ENCODE measurements around the gene ADAMTS10. TPM values are rescaled to one million over a fixed set of nuclear protein-coding genes. Genes with fewer than 3 reads are reported as not detected.

Gene ADAMTS10
- total RNA-seq, 1 experiment from 2014 or later: 10.2 TPM

GRCh38 chr19:8608941-8609278 is 1.6 kb downstream of the ADAMTS10 start:
- no peaks in the 10 kb centered on the region for H3K79me2 ChIP-seq (ENCODE audit: insufficient read depth, low read length)
- H3K4me1 ChIP-seq (ENCODE audit: control insufficient read depth in 1 of 2, insufficient read depth in 2 of 2, low read length in 2 of 2): peaks cover 10 to 31% of the 10 kb centered on the region in 2 experiments
- H3K27me3 ChIP-seq (ENCODE audit: insufficient read depth, low read length): no peaks in the 10 kb centered on the region
- H2AFZ ChIP-seq (ENCODE audit: low read depth, low read length, poor library complexity, severe bottlenecking): no peak overlapping the region
- ChIA-PET RAD21 (ENCODE audit: low non-redundant PET in 1 of 2, low total read pairs in 2 of 2, uncharacterized antibody in 2 of 2, unreplicated experiment in 2 of 2) (no interaction called here), POLR2A (no interaction called here), CTCF (no interaction called here)
- H3K36me3 ChIP-seq (ENCODE audit: control insufficient read depth in 1 of 2, insufficient read depth in 2 of 2, low read length in 2 of 2): no peaks in the 10 kb centered on the region
- peak overlapping the region; percentile 73 for H3K9ac ChIP-seq (ENCODE audit: low read length)
- peaks cover 0 to 5% of the 10 kb centered on the region in 2 experiments; a peak in 2 of 4 replicates for H3K9me3 ChIP-seq (ENCODE audit: control insufficient read depth in 1 of 2, insufficient read depth in 1 of 2, low read depth in 1 of 2, low read length in 2 of 2)
- H3K4me2 ChIP-seq (ENCODE audit: low read length): peak overlapping the region; percentile 97
- H3K4me3 ChIP-seq (replicated peaks in 1 of 2; ENCODE audit: low read depth in 1 of 2, low read length in 2 of 2): peak overlapping the region; percentile 70 to 79
- DNase-seq (ENCODE audit: low read depth, low spot score) (no peak), ATAC-seq (no peak)
- BruUV-seq (replicated peaks): no TSS peak
- H3K9me2 ChIP-seq (ENCODE audit: insufficient read depth): no peaks in the 10 kb centered on the region
- TF ChIP-seq RAD21 (IDR thresholded peaks at IDR 0.05; ENCODE audit: low read depth) (no peak), ZBTB33 (IDR thresholded peaks at IDR 0.05; ENCODE audit: extremely low read depth, insufficient replicate concordance, low read length) (no peak), SRF (IDR thresholded peaks at IDR 0.05; ENCODE audit: low read depth) (no peak), EZH2 (IDR thresholded peaks at IDR 0.05) (no peak), YY1 (IDR thresholded peaks at IDR 0.05; ENCODE audit: extremely low read depth, insufficient replicate concordance, low read depth, low read length) (no peak), EGR1 (IDR thresholded peaks at IDR 0.05; ENCODE audit: low read depth) (no peak), CTCF (IDR thresholded peaks at IDR 0.05 in 2 of 3, conservative IDR thresholded peaks at IDR 0.05 in 1 of 3; ENCODE audit: borderline replicate concordance in 1 of 3, insufficient read depth in 1 of 3, low read depth in 2 of 3, low read length in 2 of 3) (no peak)
- H4K20me1 ChIP-seq (ENCODE audit: insufficient read depth): no peaks in the 10 kb centered on the region
- H3K27ac ChIP-seq (ENCODE audit: low read depth, low read length): peak overlapping the region; percentile 86
- intact Hi-C loops (cut with micrococcal nuclease): no loop called here
